CD4-positive, alpha-beta memory T cell (primary cell): ENCODE measurements around the gene ZNF146. TPM values are rescaled to one million over a fixed set of nuclear protein-coding genes. Genes with fewer than 3 reads are reported as not detected.
A peak's percentile ranks its signal among the peaks of the same experiment; 100 is the strongest.

Source experiments
- CTCF ChIA-PET: fragments of 350-600 bp; sonication (Branson Sonifier 250); formaldehyde crosslinking; loops from one replicate; lab custom pipeline; 2021; ENCODE audit warnings: inconsistent platforms; ENCODE audit not compliant: partially characterized antibody; lab: Charles Lee
- POLR2A ChIA-PET: fragments of 350-600 bp; sonication (Branson Sonifier 250); formaldehyde crosslinking; loops from one replicate; lab custom pipeline; 2021; ENCODE audit not compliant: partially characterized antibody; lab: Charles Lee
- DNase-seq, 5 donors: peaks; one replicate each; pipeline versions ENCODE4 v3.0.0 to v3.0.0-alpha.2; 2020 to 2022; ENCODE audit warnings: mixed read lengths in 1 of 5
- H3K27ac ChIP-seq: one replicate; pipeline ENCODE4 v1.7.0; 2013; ENCODE audit warnings: low read depth, low read length
- H3K27me3 ChIP-seq: 2 replicates; pipeline ENCODE4 v1.7.0; 2013; ENCODE audit warnings: mild to moderate bottlenecking, low read length, moderate library complexity; ENCODE audit not compliant: insufficient read depth
- H3K36me3 ChIP-seq: 2 replicates; pipeline ENCODE4 v1.7.0; 2013; ENCODE audit warnings: mild to moderate bottlenecking, low read length, moderate library complexity; ENCODE audit not compliant: insufficient read depth
- H3K4me1 ChIP-seq: 2 replicates; pipeline ENCODE4 v1.7.0; 2013; ENCODE audit warnings: mild to moderate bottlenecking, low read length, moderate library complexity; ENCODE audit not compliant: insufficient read depth
- H3K4me3 ChIP-seq, 2 donors: one replicate each; pipeline ENCODE4 v1.7.0; 2013; ENCODE audit warnings: low read length in 2 of 2, mild to moderate bottlenecking in 1 of 2
- H3K9me3 ChIP-seq, 2 donors: one replicate each; pipeline ENCODE4 v1.7.0; 2013; ENCODE audit warnings: low read length in 2 of 2, control low read depth in 1 of 2; ENCODE audit not compliant: control insufficient read depth in 1 of 2
- H3K27ac Mint-ChIP-seq, 7 donors: one replicate each; pipeline ENCODE4 v1.8.0; 2020 to 2021; ENCODE audit warnings: mixed read lengths in 7 of 7, mild to moderate bottlenecking in 6 of 7, inconsistent platforms in 3 of 7, moderate library complexity in 3 of 7
- H3K27me3 Mint-ChIP-seq, 2 donors: one replicate each; pipeline ENCODE4 v1.8.0; 2020 to 2021; ENCODE audit warnings: mixed read lengths in 2 of 2
- H3K36me3 Mint-ChIP-seq, 2 donors: one replicate each; pipeline ENCODE4 v1.8.0; 2020 to 2021; ENCODE audit warnings: mixed read lengths in 2 of 2, inconsistent platforms in 1 of 2, mild to moderate bottlenecking in 1 of 2
- H3K4me1 Mint-ChIP-seq, 4 donors: one replicate each; pipeline ENCODE4 v1.8.0; 2020 to 2021; ENCODE audit warnings: mixed read lengths in 4 of 4, mild to moderate bottlenecking in 1 of 4
- H3K4me3 Mint-ChIP-seq, 8 donors: one replicate each; pipeline ENCODE4 v1.8.0; 2020 to 2021; ENCODE audit warnings: mixed read lengths in 8 of 8, mild to moderate bottlenecking in 7 of 8, moderate library complexity in 6 of 8, inconsistent platforms in 3 of 8
- H3K9me3 Mint-ChIP-seq, 8 donors: one replicate each; pipeline ENCODE4 v1.8.0; 2020 to 2021; ENCODE audit warnings: mixed read lengths in 8 of 8, mild to moderate bottlenecking in 5 of 8, inconsistent platforms in 3 of 8, moderate library complexity in 1 of 8
- intact Hi-C: fragments of 100-400 bp; cut with micrococcal nuclease; formaldehyde crosslinking; loops from one replicate; pipeline ENCODE4 v1.15.1; 2023
- polyA plus RNA-seq, 2 donors: library from polyadenylated mRNA; unstranded; fragments of 300-500 nt; fragmentation: Illumina TruSeq; gene quantifications; one replicate each; pipeline ENCODE4 v1.2.3, GENCODE V29; 2021
- total RNA-seq, 2 experiments: library from RNA; stranded (reverse); gene quantifications; one replicate each; pipeline ENCODE4 v1.2.3, GENCODE V29; 2021

The ZNF146 gene
- total and polyA plus RNA-seq, 4 experiments from 2014 or later, result 39.1 to 84.9 (median 75.3) TPM

GRCh38 chr19:36209372-36209771 is 5.5 kb upstream of the ZNF146 start:
- peaks cover 8% of the 10 kb centered on the region for H3K4me1 ChIP-seq
- no peak overlapping the region for H3K27ac ChIP-seq
- intact Hi-C loops, result no loop called here
- DNase-seq, result no peak
- H3K4me3 ChIP-seq, result no peak overlapping the region
- H3K36me3 ChIP-seq, result no peaks in the 10 kb centered on the region
- Mint-ChIP-seq H3K9me3 (no peaks in the 10 kb centered on the region), H3K27me3 (no peaks in the 10 kb centered on the region), H3K4me1 (peaks cover 0 to 3% (median under 1%) of the 10 kb centered on the region in 4 donors), H3K4me3 (no peak overlapping the region), H3K27ac (no peak overlapping the region), H3K36me3 (peaks cover 2 to 4% of the 10 kb centered on the region in 2 donors)
- no peaks in the 10 kb centered on the region for H3K9me3 ChIP-seq
- POLR2A ChIA-PET, result no interaction called here
- H3K27me3 ChIP-seq, result no peaks in the 10 kb centered on the region
- CTCF ChIA-PET, result no interaction called here

- Histone ChIP-seq H3K27ac (no peak overlapping the region), H3K4me1 (peaks cover 8% of the 10 kb centered on the region), H3K9me3 (no peaks in the 10 kb centered on the region), H3K4me3 (no peak overlapping the region), H3K27me3 (no peaks in the 10 kb centered on the region), H3K36me3 (no peaks in the 10 kb centered on the region)
- Mint-ChIP-seq H3K9me3 (no peaks in the 10 kb centered on the region), H3K27ac (no peak overlapping the region), H3K27me3 (no peaks in the 10 kb centered on the region), H3K4me3 (no peak overlapping the region), H3K36me3 (peaks cover under 1 to 4% of the 10 kb centered on the region in 2 donors), H3K4me1 (peaks cover 0 to 2% (median under 1%) of the 10 kb centered on the region in 4 donors)
- CTCF ChIA-PET, result no interaction called here
- POLR2A ChIA-PET, result no interaction called here
- intact Hi-C loops, result loop anchor here (10.0 kb wide), 4 partner anchors 394 to 1384 kb away; partner anchors contain the start of genes ZNF382, ZNF383, ZNF540 and ZNF571
- no peak for DNase-seq
Observed at GRCh38 chr19:36210497-36210896, 4.4 kb upstream of the ZNF146 start.

DNA sequence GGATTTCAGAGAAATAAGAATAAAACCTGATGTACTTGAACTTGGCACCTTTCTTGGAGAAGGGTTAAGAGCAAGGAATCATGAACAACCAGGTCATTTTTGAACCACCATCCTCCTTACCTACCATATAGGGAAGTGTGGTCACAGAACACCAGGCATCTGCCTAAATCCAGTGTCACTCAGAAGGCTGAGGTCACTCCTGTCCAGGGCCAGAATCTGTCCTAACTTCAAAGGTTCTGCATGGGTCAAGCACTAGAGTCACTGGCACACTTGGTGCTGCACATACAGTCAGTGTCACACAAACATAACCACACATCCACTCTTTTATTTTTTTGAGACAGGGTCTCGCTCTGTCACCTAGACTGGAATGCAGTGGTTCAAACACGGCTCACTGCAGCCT is 2.0 kb upstream of the ZNF146 start:
- Histone ChIP-seq H3K36me3 (no peaks in the 10 kb centered on the region), H3K4me1 (peaks cover 23% of the 10 kb centered on the region), H3K27me3 (no peaks in the 10 kb centered on the region), H3K27ac (no peak overlapping the region), H3K9me3 (no peaks in the 10 kb centered on the region), H3K4me3 (no peak overlapping the region)
- Mint-ChIP-seq H3K36me3 (peaks cover 2 to 4% of the 10 kb centered on the region in 2 donors), H3K27me3 (no peaks in the 10 kb centered on the region), H3K9me3 (no peaks in the 10 kb centered on the region), H3K4me1 (peaks cover 9 to 18% (median 10%) of the 10 kb centered on the region in 4 donors), H3K27ac (peak overlapping the region in 6 of 7 donors; percentile 27 to 74 (median 65)), H3K4me3 (peak overlapping the region in 5 of 8 donors; percentile 9 to 60 (median 25))
- ChIA-PET POLR2A (no interaction called here), CTCF (no interaction called here)
- intact Hi-C loops, result loop anchor here (10.0 kb wide), 4 partner anchors 392 to 1382 kb away; partner anchors contain the start of genes ZNF382, ZNF383, ZNF540 and ZNF571
- no peak for DNase-seq

DNA sequence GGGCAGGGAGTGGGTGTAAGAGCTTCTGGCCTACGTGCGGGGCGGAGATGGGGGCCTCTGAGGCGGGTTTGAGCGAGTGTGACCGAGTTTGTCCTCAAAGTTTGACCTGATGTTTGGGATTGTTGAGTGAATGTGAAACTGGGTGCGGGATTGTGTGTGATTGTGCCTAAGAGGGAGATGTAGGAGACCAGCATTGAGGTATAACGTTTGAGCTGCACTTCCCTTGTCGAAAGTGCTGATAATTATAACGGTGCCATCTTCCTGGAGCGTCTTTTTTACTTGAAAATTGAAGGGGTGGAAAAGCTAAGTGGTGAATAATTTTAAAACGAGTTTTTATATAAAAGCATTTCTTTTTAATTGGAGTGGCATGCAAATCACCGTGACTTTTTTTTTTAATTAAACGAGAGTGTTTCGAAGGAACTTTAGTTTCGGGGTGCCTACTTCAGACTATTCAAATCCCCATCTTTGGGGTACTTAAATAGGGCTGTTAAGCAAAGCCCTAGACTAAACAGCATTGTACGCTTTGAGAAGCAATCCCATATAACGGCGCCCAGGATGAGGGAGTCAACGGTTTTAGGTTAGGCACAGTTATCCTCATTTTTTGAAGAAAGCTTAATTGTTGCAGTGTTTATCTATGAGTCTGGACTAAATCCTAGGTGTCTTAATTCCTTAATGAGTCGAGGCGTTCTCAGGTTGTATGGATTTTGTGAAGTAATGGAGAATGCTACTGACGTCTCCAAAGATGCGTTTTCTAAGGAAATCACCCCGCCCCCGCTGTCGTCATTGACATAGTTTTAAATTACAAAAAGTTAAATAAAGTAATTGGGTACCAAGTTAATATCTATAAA is 594 bp downstream of the ZNF146 start:
- peaks cover 12 to 14% of the 10 kb centered on the region in 2 donors for H3K36me3 Mint-ChIP-seq
- H3K27me3 Mint-ChIP-seq, result no peaks in the 10 kb centered on the region
- H3K4me1 Mint-ChIP-seq, result peaks cover 19 to 30% (median 21%) of the 10 kb centered on the region in 4 donors
- no peak overlapping the region for H3K4me3 Mint-ChIP-seq
- Histone ChIP-seq H3K4me3 (peak overlapping the region; percentile 76 to 98), H3K4me1 (peaks cover 39% of the 10 kb centered on the region), H3K27ac (peak overlapping the region; percentile 96), H3K27me3 (no peaks in the 10 kb centered on the region), H3K9me3 (no peaks in the 10 kb centered on the region), H3K36me3 (peaks cover 10% of the 10 kb centered on the region)
- peak in 1 of 5 donors; percentile 37 for DNase-seq
- peaks cover 0 to 3% (median 0%) of the 10 kb centered on the region in 8 donors for H3K9me3 Mint-ChIP-seq
- no peak overlapping the region for H3K27ac Mint-ChIP-seq
- CTCF ChIA-PET, result interaction anchor here (0.6 to 1.4 kb wide), 4 partner anchors 10 to 1011 kb away, joined by 3 to 7 read pairs (median 4); partner anchors contain the start of gene ZNF566
- POLR2A ChIA-PET, result interaction anchor here (0.6 to 2.3 kb wide), 29 partner anchors 9 to 1440 kb away, joined by 3 to 29 read pairs (median 6); partner anchors contain the start of genes ALKBH6, CAPNS1, LIN37 and POLR2I
- intact Hi-C loops, result loop anchor here (1.0 to 10.0 kb wide), 11 partner anchors 163 to 1691 kb away; partner anchors contain the start of genes SIPA1L3, WDR87, ZFP14 and ZFP82

DNA sequence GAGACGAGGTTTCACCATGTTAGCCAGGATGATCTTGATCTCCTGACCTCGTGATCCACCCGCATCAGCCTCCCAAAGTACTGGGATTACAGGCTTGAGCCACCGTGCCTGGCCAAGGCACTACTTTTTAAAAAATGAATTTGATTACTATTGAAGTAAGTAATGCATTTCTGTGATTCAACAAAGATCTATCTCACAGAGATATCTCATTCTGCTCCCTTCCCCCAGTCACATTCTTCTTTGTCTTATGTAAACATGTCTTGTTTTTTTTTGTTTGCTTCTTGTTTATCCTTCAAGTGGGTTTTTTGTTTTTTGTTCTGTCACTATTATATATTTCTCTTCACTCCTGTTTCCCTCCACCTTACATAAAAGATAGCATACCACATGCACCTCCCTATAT is 6.6 kb downstream of the ZNF146 start:
- POLR2A ChIA-PET, result no interaction called here
- H3K36me3 ChIP-seq, result peaks cover 36% of the 10 kb centered on the region

DNA sequence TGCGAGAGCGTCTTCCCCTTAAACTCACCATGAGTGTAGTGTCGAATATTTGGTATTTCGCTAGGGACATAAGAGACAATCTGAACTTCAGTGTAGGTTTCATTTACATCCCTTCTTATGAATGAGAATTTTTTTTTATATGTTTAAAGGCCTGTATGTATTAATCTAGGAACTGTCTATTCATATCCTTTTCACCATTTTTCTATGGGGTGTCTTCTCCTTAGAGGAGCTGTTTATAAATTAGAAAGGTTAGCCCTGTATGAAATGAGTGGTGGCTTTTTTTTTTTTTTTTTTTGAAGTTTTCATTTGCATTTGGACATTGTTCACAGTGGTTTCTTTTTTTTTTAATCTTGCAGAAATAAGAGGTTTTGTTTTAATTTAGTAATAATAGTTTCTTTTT is 7.6 kb downstream of the ZNF146 start:
- H3K36me3 ChIP-seq, result peaks cover 41% of the 10 kb centered on the region
- POLR2A ChIA-PET, result no interaction called here
- intact Hi-C loops, result no loop called here
- Mint-ChIP-seq H3K4me1 (peaks cover 21 to 52% (median 35%) of the 10 kb centered on the region in 4 donors), H3K9me3 (peaks cover 0 to 31% (median 8%) of the 10 kb centered on the region in 8 donors), H3K36me3 (peaks cover 50 to 55% of the 10 kb centered on the region in 2 donors), H3K4me3 (no peak overlapping the region), H3K27me3 (no peaks in the 10 kb centered on the region), H3K27ac (no peak overlapping the region)
- peaks cover 29% of the 10 kb centered on the region for H3K4me1 ChIP-seq
- no peak for DNase-seq
- H3K27ac ChIP-seq, result no peak overlapping the region
- CTCF ChIA-PET, result no interaction called here
- no peak overlapping the region for H3K4me3 ChIP-seq
- no peaks in the 10 kb centered on the region for H3K27me3 ChIP-seq
- H3K9me3 ChIP-seq, result peaks cover 0 to 8% of the 10 kb centered on the region in 2 donors

More for the DNA sequence above, 6.6 kb downstream of the ZNF146 start:
- Histone ChIP-seq H3K9me3 (peaks cover 0 to 7% of the 10 kb centered on the region in 2 donors), H3K4me1 (peaks cover 33% of the 10 kb centered on the region), H3K27ac (no peak overlapping the region), H3K27me3 (no peaks in the 10 kb centered on the region), H3K4me3 (no peak overlapping the region)
- intact Hi-C loops, result no loop called here
- peaks cover 26 to 59% (median 39%) of the 10 kb centered on the region in 4 donors for H3K4me1 Mint-ChIP-seq
- DNase-seq, result no peak
- no peaks in the 10 kb centered on the region for H3K27me3 Mint-ChIP-seq
- CTCF ChIA-PET, result no interaction called here
- H3K9me3 Mint-ChIP-seq, result peaks cover 0 to 30% (median 7%) of the 10 kb centered on the region in 8 donors
- peak overlapping the region in 2 of 8 donors; percentile 12 to 26 for H3K4me3 Mint-ChIP-seq
- peak overlapping the region in 2 of 7 donors; percentile 29 to 65 for H3K27ac Mint-ChIP-seq
- peaks cover 49 to 55% of the 10 kb centered on the region in 2 donors for H3K36me3 Mint-ChIP-seq
